NCI-H345 treated with DMSO at 0.1 percent for 48 hours (cell line): ENCODE measurements around the gene NOS1AP.

Source experiments
- DNase-seq: peaks from one replicate; lab custom pipeline; 2025; ENCODE audit not compliant: unreplicated experiment; lab: John Stamatoyannopoulos, UW

The NOS1AP gene

GRCh38 chr1:162136760-162137159 lies 67.3 kb downstream of the NOS1AP start:
- no peak for DNase-seq

GRCh38 chr1:162137179-162137960 lies 67.9 kb downstream of the NOS1AP start:
- no peak for DNase-seq

- DNase-seq: no peak
Measured at GRCh38 chr1:162138112-162138511, 68.6 kb downstream of the NOS1AP start.

GRCh38 chr1:162138599-162139181 lies 69.2 kb downstream of the NOS1AP start:
- DNase-seq: no peak

- no peak for DNase-seq
Measured at GRCh38 chr1:162139211-162139610, 69.7 kb downstream of the NOS1AP start.

DNA sequence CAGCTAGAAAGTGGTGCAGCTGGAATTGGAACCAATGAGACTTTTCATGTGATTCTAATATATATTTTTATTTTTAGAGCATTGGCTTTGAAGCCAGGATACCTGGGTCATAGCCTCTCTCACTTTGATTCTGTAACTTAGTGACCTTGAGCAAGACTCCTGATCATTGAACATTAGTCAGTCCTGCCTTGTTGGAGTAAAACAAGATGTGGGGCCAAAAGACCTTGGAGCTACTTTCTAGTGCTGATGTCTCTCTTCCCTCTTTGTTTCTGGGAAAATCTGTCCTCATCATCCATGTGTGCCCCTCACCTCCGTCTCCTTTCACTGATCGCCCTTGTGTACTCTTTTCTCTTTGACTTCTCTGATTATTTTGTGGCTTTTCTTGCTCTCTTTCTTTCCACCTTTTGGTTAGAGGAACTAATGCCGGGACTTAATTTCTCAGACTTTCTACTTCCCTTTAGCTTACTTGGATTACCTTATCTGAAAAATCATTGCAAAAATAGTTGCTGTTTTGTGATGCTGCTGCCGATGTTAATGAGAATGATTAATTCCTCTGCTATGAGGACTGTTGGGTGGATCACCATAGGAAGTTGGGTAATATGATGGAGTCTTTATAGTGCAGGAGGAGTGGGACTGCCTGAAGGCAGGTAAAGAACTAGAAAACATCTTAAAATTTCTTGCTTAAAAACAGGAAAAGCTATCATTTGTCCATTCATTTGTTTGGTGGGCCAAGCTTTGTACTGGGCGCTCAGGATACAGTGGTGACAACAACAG lies 72.0 kb downstream of the NOS1AP start:
- DNase-seq: no peak

GRCh38 chr1:162142968-162143367 lies 73.5 kb downstream of the NOS1AP start:
- DNase-seq: no peak

DNA sequence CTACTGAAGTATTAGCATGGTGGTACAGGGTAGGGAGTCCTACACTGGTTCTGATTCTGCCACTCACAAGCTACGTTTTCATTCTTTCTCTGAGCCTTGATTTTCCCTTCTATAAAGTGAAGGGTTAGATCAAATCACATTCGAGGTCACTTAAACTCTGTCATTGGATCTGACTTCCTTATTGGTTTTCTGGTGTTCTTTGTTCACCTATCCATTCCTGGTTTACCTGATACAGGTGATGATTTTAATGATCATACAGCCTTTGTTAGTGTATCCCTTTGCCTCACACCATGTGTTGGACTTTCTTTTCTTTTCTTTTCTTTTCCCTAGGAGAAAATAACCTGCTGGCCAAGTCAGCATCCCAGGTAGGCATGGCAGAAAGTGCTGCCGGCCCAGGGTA lies 74.8 kb downstream of the NOS1AP start:
- no peak for DNase-seq

- peak; percentile 45 for DNase-seq
Measured at GRCh38 chr1:162144853-162145252, 75.4 kb downstream of the NOS1AP start.

DNA sequence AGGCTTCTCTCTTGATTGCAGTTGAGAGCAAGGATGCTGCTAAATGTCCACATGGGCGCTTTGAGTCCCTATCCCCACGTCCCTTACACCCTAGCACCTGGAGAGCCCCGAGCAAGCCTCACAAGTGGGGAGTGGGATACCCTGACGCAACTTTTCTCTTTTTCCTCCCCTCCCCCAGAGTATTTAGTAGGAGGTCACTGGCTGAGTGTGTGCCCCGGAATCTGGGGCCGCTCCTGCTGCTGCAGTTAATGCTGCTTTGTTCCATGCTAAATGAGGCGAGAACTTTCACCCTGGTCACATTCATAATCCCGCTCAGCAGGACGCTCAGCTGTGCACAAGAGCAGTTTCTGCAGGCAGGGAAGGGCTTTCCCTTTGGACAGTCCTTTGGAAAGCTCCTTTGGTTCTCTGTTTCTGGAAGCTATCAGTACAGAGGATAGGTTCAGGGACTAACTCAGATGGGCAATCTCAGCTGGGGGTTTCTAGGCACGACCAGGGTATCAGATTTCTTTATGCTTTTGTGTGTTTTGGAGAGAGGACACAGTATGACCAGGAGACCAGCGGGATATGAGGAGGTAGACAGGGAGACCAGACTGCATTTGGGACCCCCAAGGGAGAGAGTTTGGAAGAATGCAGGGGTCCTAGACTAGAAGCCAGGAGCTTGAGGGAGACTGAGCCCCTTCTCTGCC lies 75.9 kb downstream of the NOS1AP start:
- DNase-seq: peak; percentile 78

GRCh38 chr1:162145966-162146696 lies 76.6 kb downstream of the NOS1AP start:
- DNase-seq: no peak

GRCh38 chr1:162147760-162148159 lies 78.3 kb downstream of the NOS1AP start:
- no peak for DNase-seq

DNA sequence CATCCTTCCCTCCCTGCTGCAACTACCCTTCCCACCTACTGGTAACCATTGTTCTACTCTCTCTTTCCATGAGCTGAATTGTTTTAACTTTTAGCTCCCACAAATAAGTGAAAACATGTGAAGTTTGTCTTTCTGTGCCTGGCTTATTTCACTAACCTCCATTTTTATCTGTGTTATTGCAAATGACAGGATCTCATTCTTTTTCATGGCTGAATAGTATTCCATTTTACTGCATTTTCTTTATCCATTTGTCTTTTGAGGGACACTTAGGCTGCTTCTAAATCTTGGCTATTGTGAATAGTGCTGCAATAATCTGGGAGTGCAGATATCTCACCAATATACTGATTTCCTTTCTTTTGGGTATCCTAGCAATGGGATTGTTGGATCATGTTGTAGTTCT lies 80.6 kb downstream of the NOS1AP start:
- DNase-seq: no peak

- DNase-seq: no peak
Measured at GRCh38 chr1:162151900-162152829, 82.7 kb downstream of the NOS1AP start.

GRCh38 chr1:162153374-162153773 lies 83.9 kb downstream of the NOS1AP start:
- no peak for DNase-seq

- DNase-seq: no peak
Measured at GRCh38 chr1:162157469-162157868, 88.0 kb downstream of the NOS1AP start.

- DNase-seq: no peak
Measured at GRCh38 chr1:162158624-162159271, 89.3 kb downstream of the NOS1AP start.

- peak; percentile 72 for DNase-seq
Measured at GRCh38 chr1:162159515-162159914, 90.0 kb downstream of the NOS1AP start.

DNA sequence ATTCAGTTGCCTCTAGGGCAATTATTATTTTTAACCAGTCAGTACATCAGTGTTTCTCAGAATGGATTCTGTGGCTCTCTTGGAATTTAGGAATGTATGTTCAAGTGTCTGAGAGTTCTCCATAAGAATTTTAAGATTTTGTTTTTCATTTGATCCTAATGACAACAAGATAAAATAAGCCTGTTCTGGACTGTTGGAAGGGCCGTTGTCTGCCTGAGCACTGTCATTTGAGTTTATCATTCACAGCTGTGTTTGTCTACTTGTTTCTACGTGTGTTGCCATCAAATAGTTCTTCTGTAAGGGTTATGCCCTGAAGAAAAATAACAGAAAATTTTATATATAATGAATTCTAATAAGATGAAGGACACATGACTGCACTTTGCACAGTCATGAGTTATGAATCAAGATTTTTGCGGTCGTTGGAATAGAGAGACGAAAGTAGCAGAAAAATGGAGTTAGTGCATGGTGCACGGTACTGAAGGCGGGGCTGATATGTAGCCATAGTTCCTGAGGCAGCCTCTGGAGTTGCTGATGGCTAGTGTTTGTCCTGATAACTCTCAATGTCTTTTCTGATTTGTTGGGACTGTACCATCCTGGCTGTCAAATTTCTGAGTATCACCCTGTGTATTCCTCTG lies 92.5 kb downstream of the NOS1AP start:
- DNase-seq: no peak
